NCI-H526 (cell line): ENCODE data around the gene NAP1L4.
A peak's percentile ranks its signal among the peaks of the same experiment; 100 is the strongest.

Experiments
- DNase-seq, 2 experiments: peaks; one replicate each; lab custom pipeline; 2025; lab: John Stamatoyannopoulos, UW

Gene NAP1L4

GRCh38 chr11:2992997-2993325, 832 bp upstream of the NAP1L4 start:
- DNase-seq, result no peak

DNA sequence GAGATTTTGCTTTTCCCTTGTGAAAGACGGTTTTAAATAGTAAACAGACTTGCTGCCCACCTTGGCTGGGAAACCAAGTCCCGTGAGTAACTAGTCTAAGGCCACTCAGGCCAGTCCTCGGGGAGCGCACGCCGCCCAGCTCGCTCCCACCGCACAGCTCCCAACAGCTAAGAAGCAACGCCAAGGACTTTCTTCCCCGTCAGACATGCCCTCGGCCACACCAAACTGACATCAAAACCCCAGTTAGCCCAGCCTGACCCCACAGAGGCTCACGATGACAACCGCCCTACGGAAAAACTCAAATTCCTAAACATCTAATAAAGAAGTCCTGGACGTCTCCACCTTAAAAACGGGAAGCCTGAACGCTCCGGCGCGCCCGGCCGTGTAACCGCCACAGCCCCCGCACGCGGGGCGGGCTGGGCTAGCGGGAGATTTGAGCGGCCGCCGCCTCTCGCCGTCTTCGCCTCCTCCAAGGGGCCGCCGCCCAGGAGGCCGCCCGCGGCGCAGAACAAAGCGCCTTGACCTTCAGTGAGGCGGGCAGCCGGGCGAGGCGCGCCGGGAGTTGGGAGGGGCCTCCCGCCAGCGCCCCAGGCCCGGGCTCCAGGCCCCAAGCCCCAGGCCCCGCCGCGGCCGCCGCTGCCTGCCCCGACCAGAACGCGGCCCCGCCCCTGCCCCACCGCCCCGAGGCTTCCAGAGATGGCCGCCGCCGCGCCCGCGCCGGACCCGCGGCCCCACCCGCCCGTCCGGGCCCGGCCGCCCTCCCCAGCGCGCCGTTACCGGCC, 486 bp downstream of the NAP1L4 start:
- peak; percentile 20 to 56 for DNase-seq

GRCh38 chr11:2990617-2991451, 1.3 kb downstream of the NAP1L4 start:
- peak; percentile 29 to 50 for DNase-seq

DNA sequence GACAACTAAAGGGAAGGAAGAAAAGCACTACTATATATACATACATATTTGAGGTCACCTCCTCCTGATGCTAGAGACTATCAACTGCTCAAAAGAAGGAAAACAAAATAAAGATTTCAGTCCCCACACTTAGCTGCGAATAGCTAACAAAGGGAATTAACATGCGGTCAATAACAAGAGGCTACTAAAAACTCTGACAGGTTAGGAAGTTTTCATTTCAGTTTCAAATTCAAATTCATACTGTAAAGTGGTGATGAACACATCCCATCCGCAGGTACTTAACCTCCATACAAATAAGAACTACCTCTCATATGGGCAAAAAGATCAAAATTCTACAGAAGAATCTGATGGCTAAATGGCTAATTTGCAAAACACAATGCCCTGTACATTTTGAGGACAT, 2.6 kb downstream of the NAP1L4 start:
- no peak for DNase-seq

DNA sequence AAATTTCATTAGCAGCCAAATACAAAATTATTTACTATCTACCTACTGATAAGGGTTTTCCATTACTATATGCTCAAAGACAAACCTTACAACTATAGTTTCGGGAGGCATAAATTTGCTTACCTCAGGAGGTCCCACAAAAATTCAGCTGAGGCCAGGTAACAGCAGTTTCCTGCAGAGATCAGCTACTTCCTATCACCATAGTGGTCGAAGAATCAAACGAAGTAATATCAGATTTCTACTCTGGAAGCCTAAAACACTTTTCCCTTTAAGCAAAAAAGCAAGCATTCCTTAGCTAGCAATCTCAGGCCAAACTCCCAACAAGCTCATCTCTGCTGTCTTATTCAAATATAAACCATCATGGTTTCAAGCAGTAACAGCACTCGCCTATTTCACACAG, 3.1 kb downstream of the NAP1L4 start:
- DNase-seq, result peak; percentile 28 to 48

DNA sequence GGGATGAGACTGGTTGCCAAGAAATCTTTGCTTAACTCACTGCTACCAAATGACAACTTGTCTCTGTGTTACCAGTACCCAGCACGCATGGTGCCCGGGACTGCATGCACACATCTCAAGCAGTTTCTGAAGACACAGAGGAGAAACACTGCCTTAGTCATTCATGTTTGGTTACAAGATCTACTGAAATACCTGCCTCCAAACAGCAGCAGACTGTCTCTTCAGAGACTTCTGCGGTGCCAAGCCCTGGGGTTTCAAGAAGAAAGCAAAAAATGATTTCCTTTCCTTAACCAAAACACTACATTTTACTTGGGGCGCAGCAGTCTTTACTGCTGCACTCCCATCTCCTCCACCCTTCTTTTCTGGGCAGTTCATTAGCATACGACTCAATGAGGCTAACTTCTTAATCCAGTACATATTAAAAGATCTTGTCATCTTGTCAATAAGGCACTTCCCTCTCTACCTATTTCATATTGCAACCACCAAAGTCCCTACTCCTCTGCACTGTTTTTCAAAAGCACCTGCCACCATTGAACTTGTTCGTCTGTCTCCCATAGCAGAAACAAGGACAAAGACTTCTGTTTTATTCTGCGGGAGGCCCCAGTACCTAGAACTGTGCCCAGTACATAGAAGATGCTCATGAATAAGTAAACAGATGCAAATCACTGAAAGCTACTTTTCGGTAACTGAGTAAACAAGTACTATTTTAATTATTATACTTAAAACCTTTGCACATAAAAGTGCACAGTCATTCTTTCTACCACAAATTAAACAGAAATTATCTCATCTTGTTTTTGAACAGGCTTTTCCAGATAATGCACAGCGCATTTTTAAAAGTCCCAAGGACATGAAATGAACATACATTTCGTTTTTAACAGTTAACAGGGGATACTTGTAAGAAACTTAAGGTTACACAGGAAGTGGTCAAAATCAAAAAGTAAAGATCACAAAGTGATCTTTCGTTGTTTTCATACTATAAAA, 4.0 kb downstream of the NAP1L4 start:
- DNase-seq, result peak; percentile 90 to 94

GRCh38 chr11:2983908-2984307, 8.2 kb downstream of the NAP1L4 start:
- DNase-seq, result no peak

DNA sequence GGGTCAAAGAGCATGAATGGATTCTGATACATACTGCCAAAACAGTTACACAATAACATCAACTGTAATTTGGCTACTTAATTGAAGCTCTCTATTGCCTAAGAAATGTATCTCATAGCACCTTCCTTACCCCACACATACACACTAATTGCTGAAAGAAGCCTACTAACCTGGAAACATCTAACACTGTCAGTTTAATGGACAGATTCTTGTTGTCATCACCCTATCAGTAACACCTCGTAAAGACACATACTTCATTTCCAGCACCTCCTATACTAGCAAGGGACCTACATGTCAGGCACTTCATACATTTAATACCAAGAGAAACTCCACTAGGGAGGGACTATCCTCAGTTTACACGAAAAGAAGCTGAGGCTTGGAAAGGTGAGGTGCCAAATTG, 9.9 kb downstream of the NAP1L4 start:
- no peak for DNase-seq

- DNase-seq, result no peak
These were observed 11.0 kb downstream of the NAP1L4 start for GRCh38 chr11:2981130-2981529.

GRCh38 chr11:2980168-2980840, 11.8 kb downstream of the NAP1L4 start:
- DNase-seq, result no peak

- DNase-seq, result no peak
These were observed 15.0 kb downstream of the NAP1L4 start for GRCh38 chr11:2977113-2977512.

GRCh38 chr11:2976294-2977063, 15.7 kb downstream of the NAP1L4 start:
- DNase-seq, result no peak

DNA sequence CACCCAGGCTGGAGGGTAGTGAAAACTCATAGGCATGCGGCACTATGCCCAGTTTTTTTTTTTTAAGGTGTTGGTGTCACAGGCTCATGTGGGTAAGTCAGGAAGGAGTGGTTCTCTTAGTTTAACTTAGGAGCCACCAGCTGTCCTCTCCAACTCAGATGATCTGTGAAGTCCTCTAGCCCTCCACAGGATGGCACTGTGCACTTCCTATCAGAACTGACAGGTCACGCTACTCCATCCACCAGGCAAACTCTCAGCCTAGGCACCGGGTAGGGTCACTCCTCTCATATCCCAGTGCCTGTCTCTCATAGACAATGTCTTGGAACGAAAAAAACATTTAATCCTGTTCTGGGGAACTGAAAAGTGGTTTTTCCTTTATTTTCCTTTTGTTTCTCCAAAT, 16.5 kb downstream of the NAP1L4 start:
- DNase-seq, result peak; percentile 5 to 45

- no peak for DNase-seq
These were observed 17.9 kb downstream of the NAP1L4 start for GRCh38 chr11:2974272-2974671.

DNA sequence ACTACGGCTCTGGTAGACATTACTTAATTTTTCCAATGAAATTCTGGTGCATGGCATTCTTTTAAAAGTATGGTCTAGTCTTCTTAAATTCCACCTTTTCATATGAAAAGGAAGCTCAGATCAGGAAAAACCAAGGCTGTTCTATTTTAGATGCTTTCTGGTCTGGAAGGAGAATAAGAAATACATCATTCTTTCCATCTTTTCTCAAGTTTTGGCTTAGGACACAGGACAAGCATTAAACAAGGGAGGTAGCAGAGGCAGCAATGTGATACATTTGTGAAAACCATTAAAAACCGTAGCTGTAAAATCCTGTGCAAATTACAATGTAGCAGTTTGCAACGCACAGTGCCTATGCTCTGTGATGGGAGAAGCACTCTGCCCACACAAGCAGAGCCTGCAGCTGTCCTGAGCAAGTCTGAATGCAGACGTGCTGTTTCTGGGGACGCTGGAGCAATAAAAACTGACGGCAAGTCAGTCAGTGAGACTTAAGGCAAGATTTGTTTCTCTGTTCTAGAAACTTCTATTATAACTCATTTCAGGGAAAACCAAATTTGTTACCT, 23.7 kb downstream of the NAP1L4 start:
- DNase-seq, result no peak

GRCh38 chr11:2964782-2965181, 27.3 kb downstream of the NAP1L4 start:
- no peak for DNase-seq

DNA sequence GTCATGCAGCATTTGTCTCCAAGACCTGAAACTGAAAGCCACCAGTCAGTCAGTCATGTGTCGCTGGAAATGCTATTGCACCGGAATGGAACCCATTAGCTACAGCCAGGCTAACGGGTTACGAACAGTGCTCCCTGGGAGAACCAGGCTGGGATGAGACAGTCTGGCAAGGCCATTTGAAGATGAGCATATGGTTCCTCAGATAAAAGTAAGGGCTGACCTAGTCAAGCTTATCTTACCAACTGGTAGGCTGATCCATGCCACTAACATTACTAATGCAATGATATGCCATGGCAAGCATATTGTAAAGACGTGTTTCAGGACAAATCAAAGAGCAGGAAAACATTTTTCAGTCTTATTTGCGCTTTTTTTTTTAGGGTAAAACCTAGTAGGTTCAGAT, 28.4 kb downstream of the NAP1L4 start:
- DNase-seq, result no peak

- no peak for DNase-seq
These were observed 28.9 kb downstream of the NAP1L4 start for GRCh38 chr11:2963112-2963754.

DNA sequence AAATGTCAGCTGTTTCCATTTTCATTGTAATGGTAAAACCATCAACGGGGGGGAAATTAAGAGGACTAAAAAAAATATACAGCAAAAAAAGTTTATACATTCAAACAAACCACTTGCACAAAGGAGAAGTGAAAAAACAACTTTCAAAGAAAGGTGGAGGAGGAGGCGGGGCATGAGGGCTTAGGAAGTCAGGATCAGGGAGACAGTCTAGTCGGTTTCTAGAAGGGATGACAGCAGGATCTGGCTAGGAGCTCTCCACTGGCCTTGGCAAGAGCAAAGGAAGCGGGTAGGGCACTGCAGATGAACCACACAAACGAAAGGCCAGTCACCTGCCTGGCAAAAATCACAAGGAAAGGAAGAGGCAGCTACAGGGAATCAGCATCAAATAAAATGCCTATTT, 31.0 kb downstream of the NAP1L4 start:
- no peak for DNase-seq

GRCh38 chr11:2960139-2960538, 32.0 kb downstream of the NAP1L4 start:
- no peak for DNase-seq
